GDM1 (cell line): ENCODE measurements around the gene TSKU.
"Not testable (repeated sequence)": the region's sequence is repeated elsewhere in the genome, so short reads cannot be mapped to it uniquely, and the experiment has no call there.

ENCODE experiments used
- DNase-seq: peaks from one replicate; lab custom pipeline; 2025; lab: John Stamatoyannopoulos, UW

TSKU gene

GRCh38 chr11:76788661-76789442, 5.7 kb downstream of the TSKU start:
- DNase-seq, result no peak

- no peak for DNase-seq
These were observed 6.2 kb downstream of the TSKU start for GRCh38 chr11:76789443-76789719.

GRCh38 chr11:76790251-76790650, 7.1 kb downstream of the TSKU start:
- no peak for DNase-seq

GRCh38 chr11:76791002-76791770, 8.0 kb downstream of the TSKU start:
- DNase-seq, result not testable (repeated sequence)

GRCh38 chr11:76791861-76792260, 8.7 kb downstream of the TSKU start:
- DNase-seq, result no peak

- no peak for DNase-seq
These were observed 9.5 kb downstream of the TSKU start for GRCh38 chr11:76792505-76793264.

- no peak for DNase-seq
These were observed 10.5 kb downstream of the TSKU start for GRCh38 chr11:76793391-76794291.

GRCh38 chr11:76794371-76795289, 11.5 kb downstream of the TSKU start:
- DNase-seq, result no peak

GRCh38 chr11:76795290-76795935, 12.3 kb downstream of the TSKU start:
- DNase-seq, result no peak

- DNase-seq, result no peak
These were observed 12.8 kb downstream of the TSKU start for GRCh38 chr11:76795936-76796441.

- no peak for DNase-seq
These were observed 13.5 kb downstream of the TSKU start for GRCh38 chr11:76796511-76797198.

- no peak for DNase-seq
These were observed 14.4 kb downstream of the TSKU start for GRCh38 chr11:76797341-76798201.

- no peak for DNase-seq
These were observed 15.0 kb downstream of the TSKU start for GRCh38 chr11:76798202-76798581.

GRCh38 chr11:76798671-76799065, 15.5 kb downstream of the TSKU start:
- DNase-seq, result no peak

- peak; percentile 71 for DNase-seq
These were observed 16.1 kb downstream of the TSKU start for GRCh38 chr11:76799066-76799804.

- DNase-seq, result no peak
These were observed 17.5 kb downstream of the TSKU start for GRCh38 chr11:76800466-76801200.

GRCh38 chr11:76801225-76801624, 18.1 kb downstream of the TSKU start:
- DNase-seq, result no peak
